ENCODE data around the gene NPM1.

NPM1 gene

DNA sequence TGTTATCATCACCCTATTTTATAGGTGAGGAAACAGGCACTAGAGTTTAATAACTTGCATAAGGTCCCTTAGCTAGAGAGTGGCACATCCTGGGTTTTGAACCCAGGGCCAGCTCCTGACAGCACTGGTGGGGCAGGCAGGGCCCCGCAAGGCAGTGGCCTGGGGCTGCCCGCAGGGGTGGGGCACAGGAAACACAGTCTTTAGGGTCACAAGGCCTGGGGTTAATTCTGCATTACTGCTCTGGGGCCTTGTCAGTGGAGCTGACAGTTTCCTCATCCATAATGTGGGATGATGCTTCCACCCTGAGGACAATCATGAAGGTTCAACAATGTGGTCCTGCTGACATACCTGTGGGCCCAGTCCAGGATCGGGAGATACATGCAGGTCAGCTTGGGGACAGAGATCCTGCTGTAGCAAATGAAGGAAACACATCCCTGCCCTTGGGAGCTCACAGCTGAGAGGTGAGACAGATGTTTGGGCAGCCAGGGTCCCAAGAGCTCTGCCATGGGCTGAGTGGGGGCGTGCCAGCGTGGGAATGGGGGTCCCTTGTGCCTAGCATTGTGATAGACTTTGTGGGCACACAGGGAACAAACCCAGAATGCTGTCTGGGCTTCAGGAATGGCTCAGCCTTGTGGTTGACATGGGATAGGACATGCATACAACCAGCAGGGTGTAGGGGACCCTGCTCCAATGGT lies 46.5 kb downstream of the NPM1 start:
- no peaks in the 10 kb centered on the region for H3K27me3 ChIP-seq (ENCODE audit: control insufficient read depth, insufficient read depth, low read length)
- H3K4me3 ChIP-seq (ENCODE audit: low read depth, low read length) = no peak overlapping the region
- H3K9me3 ChIP-seq (ENCODE audit: control insufficient read depth, insufficient read depth, low read length) = no peaks in the 10 kb centered on the region
- H3K4me1 ChIP-seq (ENCODE audit: control insufficient read depth, insufficient read depth, low read length) = no peaks in the 10 kb centered on the region
- H3K36me3 ChIP-seq (ENCODE audit: control insufficient read depth, insufficient read depth, low read length) = no peaks in the 10 kb centered on the region
- no peak overlapping the region for H3K9ac ChIP-seq (ENCODE audit: low read depth, low read length)

- Histone ChIP-seq H3K9me3 (ENCODE audit: control insufficient read depth, insufficient read depth, low read length) (no peaks in the 10 kb centered on the region), H3K4me3 (ENCODE audit: low read depth, low read length) (no peak overlapping the region), H3K9ac (ENCODE audit: low read depth, low read length) (no peak overlapping the region), H3K4me1 (ENCODE audit: control insufficient read depth, insufficient read depth, low read length) (no peaks in the 10 kb centered on the region), H3K27me3 (ENCODE audit: control insufficient read depth, insufficient read depth, low read length) (no peaks in the 10 kb centered on the region), H3K36me3 (ENCODE audit: control insufficient read depth, insufficient read depth, low read length) (no peaks in the 10 kb centered on the region)
Observed at GRCh38 chr5:171434874-171435273, 47.2 kb downstream of the NPM1 start.

DNA sequence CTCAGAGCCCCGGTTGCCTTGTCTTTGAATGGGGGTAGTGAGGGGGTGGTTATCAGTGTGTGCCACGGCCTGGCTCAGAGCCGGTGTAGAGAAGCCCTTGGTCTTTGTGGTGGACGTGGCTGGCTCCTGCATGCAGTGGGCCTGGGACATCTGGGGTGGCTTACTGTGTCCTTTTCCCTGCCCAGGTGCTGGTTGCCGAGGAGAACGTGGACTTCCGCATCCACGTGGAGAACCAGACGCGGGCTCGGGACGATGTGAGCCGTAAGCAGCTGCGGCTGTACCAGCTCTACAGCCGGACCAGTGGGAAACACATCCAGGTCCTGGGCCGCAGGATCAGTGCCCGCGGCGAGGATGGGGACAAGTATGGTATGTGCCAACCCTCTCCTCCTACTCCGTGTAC lies 48.3 kb downstream of the NPM1 start:
- H3K9me3 ChIP-seq (ENCODE audit: control insufficient read depth, insufficient read depth, low read length) = no peaks in the 10 kb centered on the region
- no peak overlapping the region for H3K4me3 ChIP-seq (ENCODE audit: low read depth, low read length)
- H3K4me1 ChIP-seq (ENCODE audit: control insufficient read depth, insufficient read depth, low read length) = no peaks in the 10 kb centered on the region
- H3K36me3 ChIP-seq (ENCODE audit: control insufficient read depth, insufficient read depth, low read length) = no peaks in the 10 kb centered on the region
- no peaks in the 10 kb centered on the region for H3K27me3 ChIP-seq (ENCODE audit: control insufficient read depth, insufficient read depth, low read length)
- H3K9ac ChIP-seq (ENCODE audit: low read depth, low read length) = no peak overlapping the region

DNA sequence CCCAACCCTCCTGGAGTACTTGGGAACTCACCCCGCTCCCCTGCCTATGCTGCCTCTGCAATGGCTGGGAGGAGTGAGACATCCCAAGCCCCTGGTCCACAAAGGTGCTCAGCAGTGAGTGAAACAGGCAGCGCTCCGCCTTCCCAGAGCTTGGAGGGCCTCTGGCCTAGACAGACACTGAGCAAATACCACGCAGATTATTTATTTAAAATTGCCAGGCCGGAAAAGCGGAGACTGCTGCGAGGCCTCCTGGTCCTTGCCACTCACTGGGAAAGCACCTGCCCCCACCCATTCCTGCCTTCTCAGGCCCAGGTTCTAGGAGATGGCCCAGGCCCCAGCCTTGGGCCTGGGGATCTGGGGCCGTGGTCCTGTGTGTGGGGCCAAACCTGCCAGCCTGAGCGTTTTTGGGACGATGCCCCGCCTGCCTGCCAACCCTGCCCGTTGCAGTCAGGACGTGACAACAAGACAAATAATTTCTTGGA lies 49.2 kb downstream of the NPM1 start:
- Histone ChIP-seq H3K4me1 (ENCODE audit: control insufficient read depth, insufficient read depth, low read length) (no peaks in the 10 kb centered on the region), H3K36me3 (ENCODE audit: control insufficient read depth, insufficient read depth, low read length) (no peaks in the 10 kb centered on the region), H3K4me3 (ENCODE audit: low read depth, low read length) (no peak overlapping the region), H3K9ac (ENCODE audit: low read depth, low read length) (no peak overlapping the region), H3K9me3 (ENCODE audit: control insufficient read depth, insufficient read depth, low read length) (no peaks in the 10 kb centered on the region), H3K27me3 (ENCODE audit: control insufficient read depth, insufficient read depth, low read length) (no peaks in the 10 kb centered on the region)

GRCh38 chr5:171437286-171437821 lies 49.7 kb downstream of the NPM1 start:
- Histone ChIP-seq H3K27me3 (ENCODE audit: control insufficient read depth, insufficient read depth, low read length) (no peaks in the 10 kb centered on the region), H3K36me3 (ENCODE audit: control insufficient read depth, insufficient read depth, low read length) (no peaks in the 10 kb centered on the region), H3K4me1 (ENCODE audit: control insufficient read depth, insufficient read depth, low read length) (no peaks in the 10 kb centered on the region), H3K9ac (ENCODE audit: low read depth, low read length) (no peak overlapping the region), H3K4me3 (ENCODE audit: low read depth, low read length) (no peak overlapping the region), H3K9me3 (ENCODE audit: control insufficient read depth, insufficient read depth, low read length) (no peaks in the 10 kb centered on the region)

DNA sequence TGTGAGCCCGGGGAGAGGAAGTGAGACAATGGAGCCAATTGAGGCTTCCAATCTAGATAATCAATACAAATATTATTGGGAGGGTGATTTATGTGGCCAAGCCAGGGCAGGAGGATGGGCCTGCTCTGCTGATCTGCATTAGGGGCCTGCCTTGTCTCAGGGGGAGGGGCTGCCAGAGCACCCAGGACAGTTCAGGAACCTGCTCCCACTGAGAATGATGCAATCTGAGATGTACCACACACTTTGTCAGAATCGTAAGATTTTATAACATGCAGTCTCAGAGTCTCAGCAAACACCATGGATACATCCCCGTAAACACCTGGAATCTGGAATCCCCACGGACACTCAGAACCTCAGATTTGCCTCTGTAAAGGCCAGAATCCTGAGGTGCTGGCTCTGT lies 51.1 kb downstream of the NPM1 start:
- H3K27me3 ChIP-seq (ENCODE audit: control insufficient read depth, insufficient read depth, low read length) = no peaks in the 10 kb centered on the region
- no peaks in the 10 kb centered on the region for H3K36me3 ChIP-seq (ENCODE audit: control insufficient read depth, insufficient read depth, low read length)
- H3K4me1 ChIP-seq (ENCODE audit: control insufficient read depth, insufficient read depth, low read length) = peaks cover 2% of the 10 kb centered on the region
- H3K9ac ChIP-seq (ENCODE audit: low read depth, low read length) = no peak overlapping the region
- no peaks in the 10 kb centered on the region for H3K9me3 ChIP-seq (ENCODE audit: control insufficient read depth, insufficient read depth, low read length)
- no peak overlapping the region for H3K4me3 ChIP-seq (ENCODE audit: low read depth, low read length)

GRCh38 chr5:171441246-171441791 lies 53.7 kb downstream of the NPM1 start:
- Histone ChIP-seq H3K36me3 (ENCODE audit: control insufficient read depth, insufficient read depth, low read length) (no peaks in the 10 kb centered on the region), H3K9me3 (ENCODE audit: control insufficient read depth, insufficient read depth, low read length) (no peaks in the 10 kb centered on the region), H3K4me3 (ENCODE audit: low read depth, low read length) (no peak overlapping the region), H3K4me1 (ENCODE audit: control insufficient read depth, insufficient read depth, low read length) (peaks cover 2% of the 10 kb centered on the region), H3K27me3 (ENCODE audit: control insufficient read depth, insufficient read depth, low read length) (no peaks in the 10 kb centered on the region), H3K9ac (ENCODE audit: low read depth, low read length) (no peak overlapping the region)

DNA sequence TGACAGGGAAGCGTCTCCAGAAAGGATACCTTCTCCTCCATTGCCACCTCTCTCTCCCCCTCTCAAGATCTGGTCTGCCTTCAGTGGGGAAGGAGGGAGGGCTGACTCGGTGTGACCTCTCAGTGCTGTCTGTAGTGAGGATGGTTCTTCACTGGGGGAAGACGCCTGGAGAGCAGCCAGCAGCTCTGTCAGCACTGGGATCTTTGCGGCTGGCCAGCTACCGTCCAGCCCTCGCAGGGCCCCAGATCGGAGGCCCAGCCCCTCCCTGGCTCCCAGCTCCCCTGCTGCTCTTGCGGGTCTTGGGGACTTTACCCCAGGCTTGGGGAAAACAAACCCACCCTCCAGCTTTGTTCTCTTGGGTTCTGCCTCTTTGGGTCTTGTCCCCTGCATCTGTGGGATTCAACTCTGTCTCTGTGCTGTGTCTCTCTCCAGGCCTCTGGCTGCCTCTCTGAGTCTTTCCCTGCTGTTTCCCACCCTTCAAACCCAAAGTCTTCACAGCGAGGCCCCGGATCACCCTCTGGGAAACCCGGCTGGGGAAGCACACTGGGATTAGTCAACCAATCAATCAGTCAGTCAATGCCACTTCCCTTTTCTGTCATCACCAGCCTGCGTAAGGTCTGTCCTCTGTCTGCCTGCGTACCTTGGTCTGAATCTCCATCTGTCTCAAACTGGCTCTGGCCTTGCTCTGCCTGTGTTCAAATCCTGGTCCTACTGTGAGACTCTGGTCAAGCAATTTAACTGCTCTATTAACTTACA lies 54.8 kb downstream of the NPM1 start:
- H3K4me3 ChIP-seq (ENCODE audit: low read depth, low read length) = no peak overlapping the region
- no peaks in the 10 kb centered on the region for H3K9me3 ChIP-seq (ENCODE audit: control insufficient read depth, insufficient read depth, low read length)
- H3K27me3 ChIP-seq (ENCODE audit: control insufficient read depth, insufficient read depth, low read length) = no peaks in the 10 kb centered on the region
- no peak overlapping the region for H3K9ac ChIP-seq (ENCODE audit: low read depth, low read length)
- H3K4me1 ChIP-seq (ENCODE audit: control insufficient read depth, insufficient read depth, low read length) = peaks cover 2% of the 10 kb centered on the region
- H3K36me3 ChIP-seq (ENCODE audit: control insufficient read depth, insufficient read depth, low read length) = no peaks in the 10 kb centered on the region

DNA sequence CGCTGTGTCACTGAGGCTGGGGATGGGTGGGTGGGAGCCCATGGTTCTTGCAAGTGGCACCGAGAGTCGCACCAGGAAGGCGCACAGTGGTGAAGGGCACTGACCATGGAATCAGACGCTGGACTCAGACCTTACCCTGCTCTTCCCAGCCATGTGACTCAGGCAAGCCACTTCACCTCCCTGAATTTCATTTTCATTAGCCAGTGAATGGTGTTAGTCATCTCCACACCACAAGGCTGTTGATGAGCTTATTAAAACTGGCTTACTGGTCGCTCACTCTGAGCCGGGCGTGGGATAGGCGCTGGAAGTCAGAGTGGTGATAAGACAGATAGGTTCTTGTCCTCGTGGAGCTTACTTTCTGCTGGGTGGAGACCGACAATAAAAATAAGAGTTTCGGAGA lies 56.9 kb downstream of the NPM1 start:
- peaks cover 6% of the 10 kb centered on the region for H3K4me1 ChIP-seq (ENCODE audit: control insufficient read depth, insufficient read depth, low read length)
- H3K9ac ChIP-seq (ENCODE audit: low read depth, low read length) = no peak overlapping the region
- no peaks in the 10 kb centered on the region for H3K36me3 ChIP-seq (ENCODE audit: control insufficient read depth, insufficient read depth, low read length)
- no peaks in the 10 kb centered on the region for H3K9me3 ChIP-seq (ENCODE audit: control insufficient read depth, insufficient read depth, low read length)
- no peak overlapping the region for H3K4me3 ChIP-seq (ENCODE audit: low read depth, low read length)
- no peaks in the 10 kb centered on the region for H3K27me3 ChIP-seq (ENCODE audit: control insufficient read depth, insufficient read depth, low read length)

GRCh38 chr5:171445644-171446516 lies 58.2 kb downstream of the NPM1 start:
- Histone ChIP-seq H3K4me3 (ENCODE audit: low read depth, low read length) (no peak overlapping the region), H3K36me3 (ENCODE audit: control insufficient read depth, insufficient read depth, low read length) (no peaks in the 10 kb centered on the region), H3K4me1 (ENCODE audit: control insufficient read depth, insufficient read depth, low read length) (peaks cover 12% of the 10 kb centered on the region), H3K27me3 (ENCODE audit: control insufficient read depth, insufficient read depth, low read length) (peaks cover 2% of the 10 kb centered on the region), H3K9ac (ENCODE audit: low read depth, low read length) (no peak overlapping the region), H3K9me3 (ENCODE audit: control insufficient read depth, insufficient read depth, low read length) (no peaks in the 10 kb centered on the region)

DNA sequence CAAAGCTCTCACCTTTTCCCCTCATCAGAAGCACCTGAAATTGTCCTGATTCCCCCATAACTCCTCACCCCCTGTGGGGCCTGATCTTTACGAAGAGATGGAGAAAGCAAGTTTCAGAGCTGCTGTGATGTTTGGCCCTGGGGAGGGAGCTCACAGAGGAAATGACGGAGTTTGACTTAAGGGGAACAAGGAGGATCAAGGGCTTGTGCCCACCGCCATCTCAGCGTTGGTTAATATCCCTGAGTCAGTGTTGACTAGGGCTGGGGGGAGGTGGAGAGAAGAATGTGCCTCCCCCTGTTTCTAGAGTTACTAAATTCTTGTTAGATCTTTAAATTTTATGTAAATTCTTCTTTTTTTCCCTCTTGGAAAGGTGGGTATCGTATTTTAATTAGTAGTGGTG lies 59.6 kb downstream of the NPM1 start:
- Histone ChIP-seq H3K9ac (ENCODE audit: low read depth, low read length) (no peak overlapping the region), H3K36me3 (ENCODE audit: control insufficient read depth, insufficient read depth, low read length) (no peaks in the 10 kb centered on the region), H3K9me3 (ENCODE audit: control insufficient read depth, insufficient read depth, low read length) (no peaks in the 10 kb centered on the region), H3K4me1 (ENCODE audit: control insufficient read depth, insufficient read depth, low read length) (peaks cover 12% of the 10 kb centered on the region), H3K4me3 (ENCODE audit: low read depth, low read length) (no peak overlapping the region), H3K27me3 (ENCODE audit: control insufficient read depth, insufficient read depth, low read length) (peaks cover 4% of the 10 kb centered on the region)
